ENCODE results near the gene KLK2. TPM values are rescaled to one million over a fixed set of nuclear protein-coding genes. Genes with fewer than 3 reads are reported as not detected.

KLK2 gene
- total and polyA plus RNA-seq, 2 of the 8 experiments (the other 6 are each of a cell fraction or from before 2014, with no cell fraction given) = 0.20 TPM; not detected in 1

DNA sequence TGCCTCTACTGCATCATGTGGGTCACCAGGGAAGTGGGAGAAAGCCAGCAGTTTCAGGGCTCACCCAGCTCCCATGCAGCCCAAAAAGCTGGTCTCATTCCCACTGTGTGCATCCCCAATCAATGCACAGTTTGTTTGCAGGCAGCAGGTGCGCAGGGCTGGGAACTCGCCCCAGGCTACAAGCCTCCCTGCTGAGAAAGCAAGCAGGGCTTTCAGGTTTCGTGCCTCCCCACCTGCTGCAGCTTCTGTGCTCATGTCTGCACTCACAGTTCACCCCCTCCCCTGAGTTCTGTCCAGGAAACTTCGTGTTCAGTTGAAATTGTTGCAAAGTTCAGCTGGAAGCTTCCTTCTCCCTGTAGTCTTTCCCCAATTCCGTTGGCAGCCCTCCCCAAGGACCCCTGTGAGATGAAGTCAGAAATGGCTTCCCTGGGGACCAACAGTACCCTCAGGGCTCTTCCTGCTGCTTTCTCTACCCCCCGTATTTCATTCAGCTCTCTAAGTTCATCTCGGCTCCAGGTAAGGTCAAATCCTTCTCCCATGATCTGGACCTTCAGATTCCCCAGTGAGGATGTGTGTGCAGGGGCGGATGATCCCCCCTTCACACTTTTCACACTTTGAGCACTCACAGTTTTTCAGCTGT, 28.8 kb upstream of the KLK2 start (continued):
- TF ChIP-seq, protein P1, sequence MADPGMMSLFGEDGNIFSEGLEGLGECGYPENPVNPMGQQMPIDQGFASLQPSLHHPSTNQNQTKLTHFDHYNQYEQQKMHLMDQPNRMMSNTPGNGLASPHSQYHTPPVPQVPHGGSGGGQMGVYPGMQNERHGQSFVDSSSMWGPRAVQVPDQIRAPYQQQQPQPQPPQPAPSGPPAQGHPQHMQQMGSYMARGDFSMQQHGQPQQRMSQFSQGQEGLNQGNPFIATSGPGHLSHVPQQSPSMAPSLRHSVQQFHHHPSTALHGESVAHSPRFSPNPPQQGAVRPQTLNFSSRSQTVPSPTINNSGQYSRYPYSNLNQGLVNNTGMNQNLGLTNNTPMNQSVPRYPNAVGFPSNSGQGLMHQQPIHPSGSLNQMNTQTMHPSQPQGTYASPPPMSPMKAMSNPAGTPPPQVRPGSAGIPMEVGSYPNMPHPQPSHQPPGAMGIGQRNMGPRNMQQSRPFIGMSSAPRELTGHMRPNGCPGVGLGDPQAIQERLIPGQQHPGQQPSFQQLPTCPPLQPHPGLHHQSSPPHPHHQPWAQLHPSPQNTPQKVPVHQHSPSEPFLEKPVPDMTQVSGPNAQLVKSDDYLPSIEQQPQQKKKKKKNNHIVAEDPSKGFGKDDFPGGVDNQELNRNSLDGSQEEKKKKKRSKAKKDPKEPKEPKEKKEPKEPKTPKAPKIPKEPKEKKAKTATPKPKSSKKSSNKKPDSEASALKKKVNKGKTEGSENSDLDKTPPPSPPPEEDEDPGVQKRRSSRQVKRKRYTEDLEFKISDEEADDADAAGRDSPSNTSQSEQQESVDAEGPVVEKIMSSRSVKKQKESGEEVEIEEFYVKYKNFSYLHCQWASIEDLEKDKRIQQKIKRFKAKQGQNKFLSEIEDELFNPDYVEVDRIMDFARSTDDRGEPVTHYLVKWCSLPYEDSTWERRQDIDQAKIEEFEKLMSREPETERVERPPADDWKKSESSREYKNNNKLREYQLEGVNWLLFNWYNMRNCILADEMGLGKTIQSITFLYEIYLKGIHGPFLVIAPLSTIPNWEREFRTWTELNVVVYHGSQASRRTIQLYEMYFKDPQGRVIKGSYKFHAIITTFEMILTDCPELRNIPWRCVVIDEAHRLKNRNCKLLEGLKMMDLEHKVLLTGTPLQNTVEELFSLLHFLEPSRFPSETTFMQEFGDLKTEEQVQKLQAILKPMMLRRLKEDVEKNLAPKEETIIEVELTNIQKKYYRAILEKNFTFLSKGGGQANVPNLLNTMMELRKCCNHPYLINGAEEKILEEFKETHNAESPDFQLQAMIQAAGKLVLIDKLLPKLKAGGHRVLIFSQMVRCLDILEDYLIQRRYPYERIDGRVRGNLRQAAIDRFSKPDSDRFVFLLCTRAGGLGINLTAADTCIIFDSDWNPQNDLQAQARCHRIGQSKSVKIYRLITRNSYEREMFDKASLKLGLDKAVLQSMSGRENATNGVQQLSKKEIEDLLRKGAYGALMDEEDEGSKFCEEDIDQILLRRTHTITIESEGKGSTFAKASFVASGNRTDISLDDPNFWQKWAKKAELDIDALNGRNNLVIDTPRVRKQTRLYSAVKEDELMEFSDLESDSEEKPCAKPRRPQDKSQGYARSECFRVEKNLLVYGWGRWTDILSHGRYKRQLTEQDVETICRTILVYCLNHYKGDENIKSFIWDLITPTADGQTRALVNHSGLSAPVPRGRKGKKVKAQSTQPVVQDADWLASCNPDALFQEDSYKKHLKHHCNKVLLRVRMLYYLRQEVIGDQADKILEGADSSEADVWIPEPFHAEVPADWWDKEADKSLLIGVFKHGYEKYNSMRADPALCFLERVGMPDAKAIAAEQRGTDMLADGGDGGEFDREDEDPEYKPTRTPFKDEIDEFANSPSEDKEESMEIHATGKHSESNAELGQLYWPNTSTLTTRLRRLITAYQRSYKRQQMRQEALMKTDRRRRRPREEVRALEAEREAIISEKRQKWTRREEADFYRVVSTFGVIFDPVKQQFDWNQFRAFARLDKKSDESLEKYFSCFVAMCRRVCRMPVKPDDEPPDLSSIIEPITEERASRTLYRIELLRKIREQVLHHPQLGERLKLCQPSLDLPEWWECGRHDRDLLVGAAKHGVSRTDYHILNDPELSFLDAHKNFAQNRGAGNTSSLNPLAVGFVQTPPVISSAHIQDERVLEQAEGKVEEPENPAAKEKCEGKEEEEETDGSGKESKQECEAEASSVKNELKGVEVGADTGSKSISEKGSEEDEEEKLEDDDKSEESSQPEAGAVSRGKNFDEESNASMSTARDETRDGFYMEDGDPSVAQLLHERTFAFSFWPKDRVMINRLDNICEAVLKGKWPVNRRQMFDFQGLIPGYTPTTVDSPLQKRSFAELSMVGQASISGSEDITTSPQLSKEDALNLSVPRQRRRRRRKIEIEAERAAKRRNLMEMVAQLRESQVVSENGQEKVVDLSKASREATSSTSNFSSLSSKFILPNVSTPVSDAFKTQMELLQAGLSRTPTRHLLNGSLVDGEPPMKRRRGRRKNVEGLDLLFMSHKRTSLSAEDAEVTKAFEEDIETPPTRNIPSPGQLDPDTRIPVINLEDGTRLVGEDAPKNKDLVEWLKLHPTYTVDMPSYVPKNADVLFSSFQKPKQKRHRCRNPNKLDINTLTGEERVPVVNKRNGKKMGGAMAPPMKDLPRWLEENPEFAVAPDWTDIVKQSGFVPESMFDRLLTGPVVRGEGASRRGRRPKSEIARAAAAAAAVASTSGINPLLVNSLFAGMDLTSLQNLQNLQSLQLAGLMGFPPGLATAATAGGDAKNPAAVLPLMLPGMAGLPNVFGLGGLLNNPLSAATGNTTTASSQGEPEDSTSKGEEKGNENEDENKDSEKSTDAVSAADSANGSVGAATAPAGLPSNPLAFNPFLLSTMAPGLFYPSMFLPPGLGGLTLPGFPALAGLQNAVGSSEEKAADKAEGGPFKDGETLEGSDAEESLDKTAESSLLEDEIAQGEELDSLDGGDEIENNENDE (IDR thresholded peaks at IDR 0.05; ENCODE audit: insufficient replicate concordance, low read length) = no peak
- TF ChIP-seq JUND (IDR thresholded peaks at IDR 0.05; ENCODE audit: low read length) (no peak), TCF12 (IDR thresholded peaks at IDR 0.05; ENCODE audit: low read depth, low read length) (no peak), GABPA (IDR thresholded peaks at IDR 0.05; ENCODE audit: borderline replicate concordance, insufficient read depth, low read length) (no peak), RFX5 (IDR thresholded peaks at IDR 0.05; ENCODE audit: borderline replicate concordance, low read depth, low read length) (no peak), NRF1 (IDR thresholded peaks at IDR 0.05; ENCODE audit: low read depth, low read length) (no peak), CEBPB (IDR thresholded peaks at IDR 0.05; ENCODE audit: low read depth, low read length) (no peak), ASH2L (IDR thresholded peaks at IDR 0.05; ENCODE audit: low read length) (no peak), ZNF274 (IDR thresholded peaks at IDR 0.05; ENCODE audit: borderline replicate concordance, extremely low read depth, low read length) (no peak), POLR2A (IDR thresholded peaks at IDR 0.05; ENCODE audit: control extremely low read depth in 1 of 2, low read depth in 2 of 2, low read length in 2 of 2) (no peak), TEAD4 (IDR thresholded peaks at IDR 0.05; ENCODE audit: low read depth, low read length) (no peak)
- TF ChIP-seq, protein P2, sequence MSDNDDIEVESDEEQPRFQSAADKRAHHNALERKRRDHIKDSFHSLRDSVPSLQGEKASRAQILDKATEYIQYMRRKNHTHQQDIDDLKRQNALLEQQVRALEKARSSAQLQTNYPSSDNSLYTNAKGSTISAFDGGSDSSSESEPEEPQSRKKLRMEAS (IDR thresholded peaks at IDR 0.05) = no peak
